Measurements from ENCODE around the gene CHD5.

The CHD5 gene

GRCh38 chr1:6172549-6172948 is 7.6 kb downstream of the CHD5 start:
- no peak for DNase-seq

GRCh38 chr1:6171548-6172124 is 8.5 kb downstream of the CHD5 start:
- no peak for DNase-seq

DNA sequence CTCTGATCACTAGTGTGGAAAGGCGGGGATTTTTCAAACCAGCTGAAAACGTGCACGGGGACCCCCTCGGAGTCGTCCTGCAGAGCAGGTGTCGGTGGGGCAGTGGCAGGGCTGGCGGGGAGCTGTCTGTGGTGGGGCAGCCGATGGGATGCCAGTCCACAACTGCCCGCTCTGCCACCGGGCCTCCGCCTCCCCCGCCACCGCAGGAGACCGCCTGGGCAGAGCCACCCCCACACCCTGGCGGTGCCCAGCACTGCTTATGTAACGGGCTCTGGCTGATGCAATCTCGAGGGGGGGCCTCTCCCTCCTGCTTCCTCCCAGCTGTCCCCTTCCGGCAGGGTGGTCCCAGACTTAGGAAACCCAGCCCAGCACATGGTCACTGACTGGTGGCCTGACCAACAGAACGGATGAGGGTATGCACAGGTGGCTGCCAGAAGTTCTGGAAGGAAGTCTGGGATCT is 9.3 kb downstream of the CHD5 start:
- DNase-seq = peak; percentile 54

- no peak for DNase-seq
Observed at GRCh38 chr1:6170116-6170741, 9.9 kb downstream of the CHD5 start.

GRCh38 chr1:6168947-6169586 is 11.1 kb downstream of the CHD5 start:
- no peak for DNase-seq

- no peak for DNase-seq
Observed at GRCh38 chr1:6167391-6168303, 12.5 kb downstream of the CHD5 start.

- no peak for DNase-seq
Observed at GRCh38 chr1:6166655-6167390, 13.3 kb downstream of the CHD5 start.

- DNase-seq = no peak
Observed at GRCh38 chr1:6166221-6166620, 13.9 kb downstream of the CHD5 start.

- DNase-seq = no peak
Observed at GRCh38 chr1:6165441-6165985, 14.6 kb downstream of the CHD5 start.

DNA sequence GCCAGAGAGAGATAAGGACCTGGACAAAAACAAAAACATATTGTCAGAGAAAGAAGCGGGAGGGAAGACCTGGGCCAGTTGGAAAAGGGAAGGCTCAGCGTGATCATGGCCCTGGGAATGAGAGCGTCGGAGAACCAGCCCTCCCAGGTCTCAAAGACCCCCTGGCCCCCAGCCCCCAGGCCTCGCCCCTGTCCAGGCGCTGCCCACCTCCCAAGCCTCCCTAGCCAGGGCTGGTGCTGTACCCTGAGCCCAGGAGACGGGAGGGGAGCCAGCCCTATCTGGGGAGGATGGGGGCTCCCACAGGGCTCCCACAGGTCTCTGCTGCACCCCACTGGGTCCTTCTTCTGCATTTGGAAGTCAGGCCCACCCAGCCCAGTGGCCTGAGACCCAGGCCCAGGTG is 15.1 kb downstream of the CHD5 start:
- no peak for DNase-seq

DNA sequence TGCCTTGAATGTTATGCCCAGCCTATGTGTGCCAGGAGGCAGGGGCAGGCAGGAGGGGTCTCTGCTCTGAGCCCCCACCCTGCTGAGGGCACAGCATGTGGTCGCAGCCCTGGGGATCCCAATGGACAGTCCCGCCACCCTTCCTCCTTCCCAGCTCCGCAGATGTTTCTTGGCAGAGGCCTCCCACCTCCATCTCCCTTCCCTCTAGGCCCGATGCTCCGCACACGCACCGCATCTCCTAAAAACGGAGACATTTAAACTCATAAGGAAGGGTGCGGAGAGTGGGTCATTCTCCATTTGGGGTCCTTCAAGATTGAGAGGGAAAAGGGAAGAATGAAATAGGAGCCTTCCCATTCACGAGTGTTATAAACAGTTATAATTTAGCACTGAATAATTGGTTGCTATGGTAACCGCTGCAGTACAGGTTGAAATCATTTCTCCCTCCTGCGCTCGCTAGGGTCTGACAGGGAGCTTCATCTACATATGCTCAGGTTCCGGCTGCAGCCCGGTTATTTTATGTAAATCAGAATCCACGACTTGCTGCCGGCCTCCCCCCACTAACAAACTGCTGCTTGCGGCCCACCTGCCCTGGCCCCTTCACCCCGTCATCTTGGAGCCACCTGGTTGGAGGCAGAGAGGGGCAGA is 16.0 kb downstream of the CHD5 start:
- no peak for DNase-seq

GRCh38 chr1:6163191-6163972 is 16.7 kb downstream of the CHD5 start:
- no peak for DNase-seq

DNA sequence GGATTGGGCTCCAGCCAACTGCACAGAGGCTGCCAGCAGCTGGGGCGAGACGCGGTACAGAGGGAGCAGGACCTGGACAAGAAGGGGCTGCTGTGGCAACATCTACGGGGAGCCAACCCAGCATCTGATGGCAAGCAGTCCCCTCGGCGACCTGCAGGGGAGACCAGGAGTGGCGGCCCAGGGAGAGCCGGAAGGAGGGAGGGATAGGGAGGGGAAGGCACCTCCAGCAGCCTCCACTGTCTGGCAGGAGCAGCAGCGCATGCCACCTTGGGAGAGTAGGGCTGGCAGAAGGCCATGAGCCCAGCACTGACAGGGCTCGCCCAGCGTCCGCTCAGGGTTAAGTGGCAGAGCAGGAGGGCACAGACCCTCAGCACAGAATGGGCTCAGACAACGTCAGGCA is 17.3 kb downstream of the CHD5 start:
- no peak for DNase-seq

- no peak for DNase-seq
Observed at GRCh38 chr1:6162341-6162740, 17.8 kb downstream of the CHD5 start.

- DNase-seq = no peak
Observed at GRCh38 chr1:6158181-6158580, 21.9 kb downstream of the CHD5 start.

DNA sequence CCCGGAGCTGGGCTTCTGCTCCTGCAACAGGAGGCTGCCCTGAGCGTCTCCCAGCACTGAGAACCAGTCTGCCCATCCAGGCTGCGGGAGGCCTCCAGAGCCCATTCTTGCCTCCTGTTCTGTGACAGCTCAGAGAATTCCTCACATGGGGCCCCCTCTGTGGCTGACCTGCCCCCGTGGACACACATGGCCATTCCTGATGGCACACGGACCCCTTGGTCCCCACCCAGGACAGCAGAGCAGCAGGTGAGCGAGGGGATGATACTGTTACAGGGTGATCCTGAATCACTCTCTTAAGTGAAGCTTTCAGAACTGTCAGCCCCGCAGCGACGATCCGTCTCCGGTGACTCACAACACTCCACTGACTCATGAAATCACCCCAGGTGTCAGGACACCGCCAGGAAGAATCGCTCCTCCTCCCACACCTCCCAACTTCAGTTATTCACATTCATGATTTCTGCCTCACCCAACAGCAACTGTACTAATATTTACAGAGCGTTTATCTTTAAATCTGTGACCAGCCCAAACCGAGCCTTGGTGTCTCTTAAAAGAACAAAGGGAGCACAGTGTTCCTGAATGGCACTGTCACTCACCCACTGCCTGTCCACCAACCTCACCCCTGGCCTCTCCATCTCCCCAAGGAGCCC is 22.5 kb downstream of the CHD5 start:
- DNase-seq = no peak

- DNase-seq = no peak
Observed at GRCh38 chr1:6157132-6157527, 23.0 kb downstream of the CHD5 start.

- DNase-seq = no peak
Observed at GRCh38 chr1:6154525-6155319, 25.4 kb downstream of the CHD5 start.

DNA sequence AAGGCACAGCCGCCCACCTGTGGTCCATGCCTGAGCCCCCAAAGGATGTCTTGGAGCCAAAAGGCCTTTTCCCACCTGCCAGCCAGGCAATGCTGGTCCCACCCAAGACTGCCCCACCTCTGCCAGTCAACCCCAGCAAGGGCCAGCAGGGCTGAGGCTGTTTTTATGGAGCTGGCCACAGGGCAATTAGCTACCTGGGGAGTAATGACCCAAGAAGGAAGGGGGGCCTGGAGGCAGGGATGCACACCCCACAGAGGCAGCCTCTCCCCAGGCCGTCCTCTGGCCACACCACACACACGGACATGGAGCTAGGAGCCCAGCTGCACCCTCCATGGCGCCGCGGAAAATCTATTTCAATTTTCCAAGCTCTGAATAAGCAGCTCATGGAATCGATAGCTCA is 27.2 kb downstream of the CHD5 start:
- no peak for DNase-seq

DNA sequence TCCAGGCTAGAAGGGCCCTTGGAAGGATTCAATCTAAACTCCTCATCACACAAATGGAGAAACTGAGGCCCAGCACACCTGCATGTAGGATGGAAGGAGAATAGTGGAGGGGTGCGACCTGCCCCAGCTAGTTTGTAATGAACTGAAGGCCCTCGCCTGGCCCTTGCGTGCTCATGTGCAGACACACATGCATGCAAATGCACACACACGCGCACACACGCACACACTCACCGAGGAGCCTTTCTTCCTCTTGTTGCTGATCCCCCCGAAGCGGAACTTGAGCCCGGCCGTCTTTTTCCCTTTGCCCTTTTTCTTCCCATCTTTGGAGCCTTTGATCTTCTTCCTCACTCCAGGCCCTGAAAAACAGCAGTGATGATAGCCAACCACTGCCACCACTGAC is 27.9 kb downstream of the CHD5 start:
- DNase-seq = peak; percentile 81
